ENCODE measurements around the gene NOL7.

The NOL7 gene

DNA sequence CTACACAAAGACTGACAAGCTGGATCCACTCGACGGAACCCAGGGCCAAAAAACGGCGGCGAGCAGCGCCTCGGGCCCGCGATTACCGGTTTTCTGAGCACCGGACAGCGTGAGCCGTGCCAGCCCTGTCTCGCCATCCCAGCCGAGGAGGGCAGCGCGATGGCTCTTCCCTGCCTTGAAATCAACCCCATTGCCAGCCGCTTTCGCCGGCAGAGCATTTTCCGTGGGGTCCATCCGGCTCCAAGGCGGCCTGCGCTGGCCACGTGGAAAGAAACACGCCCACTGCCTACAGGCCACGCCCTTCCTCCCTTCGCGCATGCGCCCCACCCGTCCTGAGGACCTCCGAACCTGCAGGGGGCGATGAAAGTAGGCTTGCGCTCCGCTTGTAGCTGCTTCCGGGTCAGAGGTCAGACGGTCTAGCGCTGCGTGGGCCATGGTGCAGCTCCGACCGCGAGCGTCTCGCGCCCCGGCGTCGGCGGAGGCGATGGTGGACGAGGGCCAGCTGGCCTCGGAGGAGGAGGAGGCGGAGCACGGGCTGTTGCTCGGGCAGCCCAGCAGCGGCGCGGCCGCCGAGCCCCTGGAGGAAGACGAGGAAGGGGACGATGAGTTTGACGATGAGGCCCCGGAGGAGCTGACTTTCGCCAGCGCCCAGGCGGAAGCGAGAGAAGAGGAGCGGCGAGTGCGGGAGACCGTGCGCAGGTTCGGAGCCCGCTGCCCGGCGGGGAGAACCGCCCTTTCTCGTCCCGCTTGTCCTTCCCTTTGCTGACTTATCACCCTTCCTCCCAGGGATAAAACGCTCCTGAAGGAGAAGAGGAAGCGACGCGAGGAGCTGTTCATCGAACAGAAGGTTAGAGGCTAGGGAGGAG, at the start of gene NOL7:
NOL7 (plus strand) TSS at position 410 of the 866 bp plus-strand sequence; CDS start at position 434, 24 bp downstream.
- peak; percentile 94 for DNase-seq

DNA sequence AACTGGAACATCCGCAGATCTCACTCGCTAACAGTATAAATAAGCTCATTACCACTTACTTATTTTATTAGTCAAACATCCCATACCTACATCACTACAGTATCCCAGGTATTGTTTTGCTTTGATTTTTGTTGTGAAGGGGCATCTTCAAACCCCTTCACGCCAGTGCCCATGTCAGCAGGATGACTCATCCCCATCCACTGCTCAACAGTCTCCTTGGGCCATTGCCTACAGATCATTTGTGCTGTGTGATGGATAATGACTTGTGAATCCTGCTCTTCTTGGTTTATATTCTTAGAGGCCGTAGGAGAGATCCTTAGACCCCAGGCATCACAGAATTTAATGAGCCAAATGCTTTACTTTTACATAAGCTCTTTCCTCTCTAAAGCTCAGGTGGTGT, 49.2 kb upstream of the NOL7 start:
- DNase-seq, result no peak

DNA sequence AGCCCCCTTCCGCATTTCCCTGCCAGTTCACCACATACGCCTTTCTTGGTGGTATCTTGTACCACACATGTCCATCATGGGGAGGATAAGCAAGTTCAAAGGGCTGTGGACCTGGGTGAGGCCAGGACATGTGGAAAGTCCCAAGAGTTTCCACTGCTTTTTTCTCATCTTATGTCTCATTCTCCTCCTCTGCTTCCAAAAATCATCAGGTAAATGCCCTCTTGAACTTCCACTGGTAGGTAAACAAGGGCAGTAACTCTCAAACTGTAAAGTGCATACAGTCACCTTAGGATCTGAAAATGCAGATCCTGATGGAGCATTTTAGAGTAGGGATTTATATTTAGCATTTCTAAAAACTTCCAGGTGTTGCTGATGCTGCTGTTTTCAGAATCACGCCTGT, 48.6 kb upstream of the NOL7 start:
- DNase-seq, result no peak

DNA sequence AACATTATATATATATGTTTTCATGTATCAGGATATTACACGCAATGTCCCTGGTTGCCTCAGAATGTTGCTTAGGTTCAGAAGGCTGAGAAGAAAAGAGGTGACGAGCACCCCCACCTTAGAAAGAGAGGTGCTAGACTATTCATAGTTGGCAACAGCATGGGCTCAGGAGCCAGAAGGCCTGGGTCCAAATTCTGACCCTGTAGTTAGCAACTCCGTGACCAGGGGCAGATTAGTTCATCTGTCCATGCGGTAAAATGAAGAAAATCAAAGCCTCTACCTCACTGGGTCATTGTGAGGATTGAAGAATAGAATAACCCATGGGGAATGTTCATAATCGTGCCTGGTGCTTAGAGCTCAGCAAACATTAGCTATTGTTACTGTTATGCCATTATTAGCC, 46.2 kb upstream of the NOL7 start:
- DNase-seq, result no peak

DNA sequence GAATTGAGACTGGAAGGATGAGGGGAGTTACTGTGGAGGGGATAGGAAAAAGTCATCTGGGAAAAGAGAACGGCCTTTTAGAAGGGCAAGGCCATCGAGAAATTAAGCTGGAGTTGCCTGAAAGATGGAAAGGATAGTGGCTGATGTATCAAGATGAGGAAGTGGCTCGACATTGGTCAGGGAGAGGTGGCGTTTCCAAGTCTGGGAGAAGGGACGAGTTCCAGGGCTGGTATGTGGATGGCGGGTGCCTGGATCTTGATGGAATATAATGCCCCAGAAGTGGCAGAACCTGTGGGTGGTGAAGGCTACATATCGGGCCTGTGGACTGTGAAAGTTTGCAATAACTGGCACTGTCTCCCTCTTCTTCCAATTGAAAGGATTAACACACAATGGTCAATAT, 42.9 kb upstream of the NOL7 start:
- DNase-seq, result no peak

DNA sequence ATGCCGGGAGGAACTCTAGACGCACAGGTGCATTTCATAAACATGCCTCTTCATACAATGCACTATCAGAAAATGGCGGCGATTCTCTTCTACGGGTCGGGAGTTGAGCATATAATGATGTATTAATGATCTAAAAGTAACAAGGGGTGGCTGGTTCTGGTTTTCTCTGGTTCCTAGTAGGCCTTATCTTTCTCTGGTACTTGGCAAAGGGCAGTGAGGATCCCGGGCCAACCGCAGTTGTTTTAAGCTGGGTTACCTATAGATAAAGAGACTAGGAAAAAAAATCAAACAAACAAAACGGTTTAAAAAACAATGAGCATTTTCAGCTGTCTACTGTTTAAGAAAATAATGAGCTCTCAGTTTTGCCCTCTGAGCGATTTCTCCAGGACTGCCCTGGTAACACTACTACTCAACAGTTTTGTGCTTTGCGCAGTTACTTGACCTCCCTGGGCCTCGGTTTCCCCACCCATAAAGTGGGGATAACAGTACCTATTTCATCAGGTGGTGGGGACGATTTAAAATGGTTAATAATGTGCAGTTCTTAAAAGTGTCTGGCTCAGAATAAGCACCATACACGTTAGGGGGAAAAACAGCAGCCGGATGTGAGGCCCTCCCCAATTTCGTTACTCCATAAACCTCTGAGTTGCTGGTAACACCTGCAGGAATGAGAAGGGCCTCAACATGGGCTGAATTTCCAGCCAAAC, 42.0 kb upstream of the NOL7 start:
- no peak for DNase-seq

DNA sequence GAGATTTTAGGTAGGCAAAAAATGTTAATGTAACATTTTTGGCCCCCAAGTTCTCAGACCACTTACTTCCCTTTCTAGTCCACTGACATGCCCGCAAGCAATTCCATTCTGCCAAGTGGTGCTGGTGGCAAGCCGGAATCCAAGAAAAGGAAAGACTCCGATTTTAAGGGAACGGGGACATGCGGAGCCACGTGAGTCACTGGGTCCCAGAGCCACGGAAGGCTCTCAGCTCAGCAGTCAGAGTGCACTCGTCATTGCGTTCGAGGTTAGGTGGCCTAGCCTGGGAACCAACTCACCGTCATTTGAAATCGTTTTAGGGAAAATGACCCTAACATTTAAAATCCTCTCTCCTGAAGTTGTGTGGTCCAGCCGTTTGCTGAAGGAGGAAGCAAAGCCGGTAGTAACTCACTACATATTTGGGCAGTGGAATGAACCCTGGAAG, 41.4 kb upstream of the NOL7 start:
- DNase-seq, result no peak

DNA sequence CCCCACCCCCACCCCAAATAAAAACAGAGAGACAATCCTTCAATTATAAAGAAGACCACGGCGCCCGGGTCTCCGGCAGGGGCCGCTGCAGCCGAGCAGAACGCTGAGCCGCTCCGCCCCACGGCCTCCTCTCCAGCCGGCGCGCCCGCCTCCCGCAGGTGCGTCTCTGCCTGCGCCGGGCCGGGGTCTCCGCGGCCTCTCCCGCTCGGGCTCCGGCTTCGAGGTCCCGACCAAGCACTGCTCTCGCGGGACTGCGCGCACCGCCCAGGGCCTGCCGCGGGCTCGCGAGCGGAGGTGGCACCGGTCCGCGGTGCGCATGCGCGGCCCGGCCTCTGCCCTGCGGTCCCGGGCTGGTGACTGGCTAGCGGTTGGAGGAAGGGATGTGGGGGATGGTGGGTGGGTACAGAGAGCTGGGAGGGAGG, 41.0 kb upstream of the NOL7 start:
- peak; percentile 92 for DNase-seq

DNA sequence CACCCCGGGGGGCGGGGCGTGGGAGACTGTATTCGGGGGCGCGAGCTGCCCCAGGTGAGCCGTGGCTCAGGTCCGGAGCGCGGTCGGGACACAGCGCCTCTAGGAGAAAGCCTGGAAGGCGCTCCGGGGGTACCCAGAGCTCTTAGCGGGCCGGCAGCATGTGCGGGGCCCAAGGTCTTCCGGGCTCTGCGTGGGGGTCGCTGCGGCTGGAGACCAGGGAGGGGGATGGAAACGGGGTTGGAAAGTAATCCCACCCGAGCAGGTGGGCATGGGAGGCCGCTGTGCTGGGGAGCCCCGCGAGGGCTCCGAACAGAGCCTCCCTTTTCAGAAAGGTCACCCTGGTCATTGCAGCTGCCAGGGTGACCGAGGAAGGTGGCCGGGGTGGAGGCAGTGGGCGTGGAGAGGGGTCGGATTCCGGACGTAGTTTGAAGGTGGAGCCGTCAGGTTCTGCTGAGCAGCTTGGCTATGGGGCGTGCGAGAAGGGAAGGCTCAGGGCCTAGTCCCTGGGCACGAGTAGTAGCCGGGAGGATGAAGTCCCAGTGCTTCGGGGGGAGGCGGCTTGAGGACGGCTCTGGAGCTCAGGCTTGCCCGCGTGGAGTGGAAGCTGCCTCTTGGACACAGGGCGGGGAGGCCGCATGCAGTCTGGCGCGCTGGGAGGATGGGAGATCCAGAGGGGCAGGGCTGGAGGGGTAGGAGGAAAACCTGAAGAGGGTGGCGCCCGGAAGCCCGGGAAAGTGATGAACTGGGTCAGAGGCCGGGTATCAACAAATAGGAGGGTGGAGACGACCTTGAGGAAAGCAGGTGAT, 40.4 kb upstream of the NOL7 start, which contains the start of gene SIRT5:
SIRT5 (plus strand) TSS at position 31 of the 806 bp plus-strand sequence. CDS start 9,510 bp downstream, outside the sequence.
- DNase-seq, result peak; percentile 93

DNA sequence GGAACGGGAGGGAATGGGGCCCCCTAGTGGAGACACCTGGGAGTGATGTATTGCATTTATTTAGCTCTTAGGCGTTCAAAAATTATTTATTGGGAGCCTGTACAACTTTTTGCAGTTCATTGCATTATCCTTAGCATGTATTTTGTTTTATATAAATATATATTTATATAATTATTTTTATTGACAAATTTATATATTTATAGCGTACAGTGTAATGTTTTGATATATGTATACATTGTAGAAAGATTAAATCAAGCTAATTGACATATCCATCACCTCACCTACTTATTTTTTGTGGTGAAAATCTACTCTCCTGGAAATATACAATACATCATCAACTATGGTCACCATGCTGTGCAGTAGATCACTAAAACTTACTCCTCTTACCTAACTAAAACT, 39.8 kb upstream of the NOL7 start:
- DNase-seq, result no peak

DNA sequence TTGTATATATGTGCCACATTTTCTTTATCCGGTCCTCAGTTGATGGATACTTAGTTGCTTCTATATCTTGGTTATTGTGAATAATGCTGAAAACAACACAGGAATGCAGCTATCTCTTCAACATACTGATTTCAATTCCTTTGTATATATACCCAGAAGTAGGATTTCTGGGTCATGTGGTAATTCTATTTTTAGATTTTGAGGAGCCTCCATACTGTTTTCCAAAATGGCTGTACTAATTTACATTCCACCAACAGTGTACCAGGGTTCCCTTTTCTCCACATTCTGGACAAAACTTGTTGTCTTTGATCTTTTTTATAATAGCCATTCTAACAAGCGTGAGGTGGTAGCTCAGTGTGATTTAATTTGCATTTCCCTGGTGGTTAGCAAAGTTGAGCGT, 39.1 kb upstream of the NOL7 start:
- no peak for DNase-seq

DNA sequence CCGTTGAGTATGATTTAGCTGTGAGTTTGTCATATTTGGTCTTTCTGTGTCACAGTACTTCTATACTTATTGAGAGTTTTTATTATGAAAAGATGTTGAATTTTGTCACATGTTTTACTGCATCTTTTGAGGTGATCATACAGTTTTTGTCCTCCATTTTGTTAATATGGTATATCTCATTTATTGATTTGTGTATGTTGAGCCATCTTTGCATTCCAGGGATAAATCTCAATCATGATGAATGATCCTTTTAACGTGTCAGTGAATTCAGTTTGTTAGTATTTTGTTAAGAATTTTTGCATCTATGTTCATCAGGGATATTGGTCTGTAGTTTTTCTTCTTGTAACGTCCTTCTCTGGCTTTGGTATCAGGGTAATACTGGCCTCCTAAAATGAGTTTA, 37.2 kb upstream of the NOL7 start:
- DNase-seq, result no peak

DNA sequence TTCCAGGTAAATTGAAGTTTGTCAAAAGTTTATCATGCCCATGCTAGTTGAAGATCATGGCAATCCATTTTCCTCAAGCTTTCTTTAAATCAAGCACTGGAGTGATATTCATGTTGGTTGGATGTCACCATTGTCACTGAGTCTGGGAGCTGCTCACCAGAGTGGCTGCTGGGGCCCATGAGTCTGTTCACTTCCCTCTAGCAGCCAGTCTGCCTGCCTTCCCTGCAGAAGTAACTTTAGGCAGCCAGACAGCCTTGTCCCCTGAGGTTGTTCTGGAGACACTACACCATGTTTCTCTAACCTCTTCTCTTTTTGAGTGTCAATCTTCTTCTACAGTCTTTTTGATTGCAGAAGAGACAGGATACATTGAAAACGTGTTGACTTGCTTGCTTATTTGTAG, 35.2 kb upstream of the NOL7 start:
- DNase-seq, result no peak

DNA sequence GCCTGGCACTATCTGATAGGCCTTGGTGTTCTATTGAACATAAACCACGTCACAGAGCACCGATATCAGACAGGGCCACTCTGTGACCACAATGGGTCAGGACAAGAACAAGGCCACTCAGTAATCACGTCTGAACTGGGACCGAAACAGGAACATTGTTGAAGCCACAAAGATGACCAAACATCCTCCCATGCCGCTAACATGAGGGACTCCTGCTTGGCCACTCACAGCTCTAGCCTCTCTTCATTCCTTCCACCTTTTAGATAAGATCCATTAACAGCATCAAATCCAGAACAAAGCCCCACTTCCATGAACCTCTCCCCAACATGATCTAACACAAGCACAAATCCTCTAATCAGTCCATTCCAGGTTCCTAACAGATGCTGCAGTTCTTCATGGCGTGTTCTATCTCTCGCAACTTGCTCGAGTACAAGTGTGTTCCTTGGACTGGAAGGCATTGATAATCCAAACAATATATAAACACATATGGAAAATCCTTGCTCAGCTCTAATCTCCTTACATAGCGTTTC, 33.4 kb upstream of the NOL7 start:
- no peak for DNase-seq

DNA sequence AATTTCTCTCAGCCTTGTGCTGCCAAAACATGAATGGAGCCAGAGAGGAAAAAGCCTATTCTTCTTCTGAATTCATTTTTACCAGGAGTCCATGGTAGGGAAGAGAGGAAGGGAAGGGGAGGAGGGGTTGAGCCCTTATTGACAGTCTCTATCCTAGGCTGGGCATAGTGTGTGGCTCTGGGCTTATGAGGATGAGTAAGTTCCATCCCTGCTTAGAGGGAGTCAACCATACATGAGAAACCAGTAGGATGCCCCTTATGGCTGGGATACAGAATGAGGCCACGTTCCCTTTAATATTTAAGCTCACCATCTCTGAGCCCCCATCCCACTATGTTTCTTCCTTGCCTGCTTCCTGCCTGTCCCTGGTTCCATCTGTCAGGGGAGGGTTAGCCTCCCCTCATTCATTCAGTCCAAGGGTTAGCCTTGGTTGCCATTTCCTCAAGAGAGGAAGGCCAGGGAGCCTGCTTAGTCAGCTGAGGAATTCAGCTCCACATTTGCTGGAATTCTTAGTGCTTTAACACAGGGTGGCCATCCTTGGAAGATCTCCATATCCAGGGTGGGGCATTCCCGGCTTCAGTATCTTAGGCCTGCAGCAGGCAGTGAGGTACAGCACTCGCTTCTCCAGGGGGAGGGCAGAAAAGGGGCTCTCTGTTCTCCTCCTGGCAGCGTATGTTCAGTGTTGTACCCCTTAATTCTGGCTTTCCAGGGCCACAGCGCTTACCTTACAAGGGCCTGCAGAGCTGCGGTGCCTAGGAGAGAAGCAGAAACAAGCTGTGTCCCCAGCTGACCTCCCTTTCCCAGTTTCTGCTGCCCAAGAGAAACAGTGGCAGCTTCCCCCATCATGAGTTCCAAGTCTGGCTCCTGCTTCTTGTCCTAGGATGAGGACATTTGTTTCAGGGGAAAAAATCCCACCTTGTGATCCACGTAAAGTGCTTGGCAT, 28.3 kb upstream of the NOL7 start:
- no peak for DNase-seq

DNA sequence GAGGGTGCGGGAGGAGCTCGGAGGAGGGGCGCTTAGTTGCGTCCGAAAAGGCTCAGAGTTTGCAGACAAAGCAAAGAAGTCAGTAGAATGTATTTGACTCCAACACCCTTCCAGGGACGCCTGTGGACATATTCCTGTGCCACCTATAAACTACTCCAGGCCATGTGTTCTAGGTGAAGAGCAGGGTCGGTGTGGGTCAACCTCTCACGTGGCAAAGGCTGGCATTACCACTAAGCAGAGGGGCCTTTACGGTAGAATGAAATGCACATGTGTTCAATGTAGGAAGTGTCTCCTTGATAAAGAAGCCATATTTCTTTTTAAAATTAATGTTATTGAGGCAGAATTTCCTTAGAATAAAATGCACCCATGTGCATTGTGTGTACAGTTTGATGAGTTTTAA, 25.3 kb upstream of the NOL7 start:
- DNase-seq, result no peak

DNA sequence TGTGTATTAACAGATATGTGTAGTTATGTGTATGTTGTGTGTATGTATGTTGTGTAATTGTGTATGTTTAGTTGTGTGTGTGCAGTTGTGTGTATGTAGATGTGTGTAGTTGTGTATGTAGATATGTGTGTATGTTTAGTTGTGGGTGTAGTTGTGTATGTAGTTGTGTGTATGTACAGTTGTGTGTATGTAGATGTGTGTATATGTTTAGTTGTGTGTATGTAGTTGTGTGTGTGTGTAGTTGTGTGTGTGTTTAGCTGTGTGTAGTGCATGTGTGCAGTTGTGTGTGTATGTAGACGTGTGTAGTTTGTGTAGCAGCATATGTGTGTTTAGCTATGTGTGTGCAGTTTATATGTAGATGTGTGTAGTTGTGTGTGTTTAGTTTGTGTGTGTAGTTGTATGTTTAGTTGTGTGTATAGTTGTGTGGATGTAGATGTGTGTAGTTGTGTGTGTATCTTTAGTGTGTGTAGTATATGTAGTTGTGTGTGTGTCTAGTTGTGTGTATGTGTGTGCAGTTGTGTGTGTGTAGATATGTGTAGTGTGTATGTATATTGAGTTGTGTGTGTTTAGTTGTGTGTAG, 24.5 kb upstream of the NOL7 start:
- DNase-seq, result no peak

DNA sequence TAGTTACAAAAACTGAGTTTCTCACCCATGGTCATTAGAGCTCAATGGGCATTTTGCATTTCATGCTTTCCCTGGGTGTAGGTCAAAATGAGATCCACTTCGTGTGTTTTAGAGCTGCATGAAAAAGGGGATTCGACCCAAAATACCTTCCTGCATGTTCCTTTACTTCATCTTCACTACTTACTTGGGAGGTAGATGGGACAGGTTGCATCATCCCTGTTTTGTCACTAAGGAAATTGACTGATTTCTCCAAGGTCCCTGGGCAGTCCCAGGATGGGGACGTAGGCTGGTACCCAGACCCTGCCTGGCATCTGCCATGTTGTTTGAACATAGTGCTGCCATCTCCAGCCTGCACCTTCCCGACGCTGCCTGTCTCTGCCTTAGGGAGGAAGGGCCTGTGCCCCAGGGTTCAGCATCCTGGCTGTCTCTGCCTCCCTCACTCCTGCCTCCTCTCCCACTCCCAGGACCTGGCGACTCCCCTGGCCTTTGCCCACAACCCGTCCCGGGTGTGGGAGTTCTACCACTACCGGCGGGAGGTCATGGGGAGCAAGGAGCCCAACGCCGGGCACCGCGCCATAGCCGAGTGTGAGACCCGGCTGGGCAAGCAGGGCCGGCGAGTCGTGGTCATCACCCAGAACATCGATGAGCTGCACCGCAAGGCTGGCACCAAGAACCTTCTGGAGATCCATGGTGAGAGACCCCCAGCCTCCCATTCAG, 23.8 kb upstream of the NOL7 start:
- DNase-seq, result no peak

DNA sequence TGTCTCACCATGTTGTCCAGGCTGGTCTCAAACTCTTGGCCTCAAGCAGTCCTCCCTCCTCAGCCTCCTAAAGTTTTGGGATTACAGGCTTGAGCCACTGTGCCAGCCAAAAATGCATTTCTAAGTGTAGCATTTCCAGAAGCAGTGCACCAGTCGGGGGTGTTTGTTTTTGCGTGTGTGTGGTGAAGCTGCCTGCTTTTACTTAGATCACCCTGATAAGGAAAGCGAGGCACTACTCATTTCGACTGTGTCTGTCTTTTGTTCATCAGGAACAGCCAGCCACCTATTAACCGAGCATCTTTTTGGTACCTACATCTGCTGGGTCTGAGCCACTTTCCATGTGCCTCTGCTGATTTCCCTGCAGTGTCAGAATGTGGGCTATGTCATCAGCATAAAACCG, 22.0 kb upstream of the NOL7 start:
- DNase-seq, result no peak

DNA sequence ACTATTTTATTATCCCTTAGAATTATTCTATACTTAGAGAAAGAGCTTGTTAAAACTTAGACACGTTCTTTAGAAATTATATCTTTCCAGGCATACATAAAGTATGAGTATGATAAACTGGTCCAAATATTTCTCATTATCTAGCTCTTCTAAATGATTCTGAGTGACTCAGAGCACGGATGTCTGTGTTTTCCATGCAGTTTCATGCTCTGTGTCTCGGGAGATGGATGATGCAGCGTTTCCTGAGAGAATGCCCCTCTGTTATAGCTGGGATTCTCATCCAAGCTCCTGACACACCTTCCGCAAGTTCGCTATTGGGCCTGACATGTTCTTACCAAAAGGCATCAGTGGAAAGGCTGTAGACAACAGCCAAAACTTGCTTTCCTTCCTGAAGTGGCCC, 21.4 kb upstream of the NOL7 start:
- DNase-seq, result no peak

DNA sequence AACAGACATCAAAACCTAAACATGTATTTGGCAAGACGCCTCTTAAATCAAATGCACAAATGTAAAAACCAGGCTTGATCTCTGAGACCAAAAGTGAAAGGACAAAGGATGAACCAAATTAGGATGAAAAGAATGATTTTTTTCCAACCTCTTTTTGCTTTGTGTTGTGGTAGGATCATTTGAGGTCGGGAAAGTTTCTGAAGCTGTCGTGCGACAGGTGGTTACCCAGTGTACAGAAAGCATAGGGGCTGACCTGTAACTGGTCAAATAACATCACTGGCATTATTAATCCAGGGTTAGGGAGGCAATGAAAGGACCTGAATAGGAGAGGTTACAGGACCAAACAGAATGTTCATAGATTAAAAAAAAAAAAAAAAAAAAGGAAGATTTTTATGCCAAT, 18.1 kb upstream of the NOL7 start:
- DNase-seq, result no peak
